HEK293T (cell line): ENCODE results near the gene BEGAIN.

Source experiments
- FOXK2 ChIP-seq: fragments of 450-650 bp; IDR thresholded peaks from 2 replicates; pipeline ENCODE4 v1.6.1; 2016; ENCODE audit warnings: mild to moderate bottlenecking
- LEF1 ChIP-seq: fragments of 450-650 bp; IDR thresholded peaks from 2 replicates; pipeline ENCODE4 v1.6.1; 2017; ENCODE audit warnings: mild to moderate bottlenecking, borderline replicate concordance
- PKNOX1 ChIP-seq: fragments of 450-650 bp; IDR thresholded peaks from 2 replicates; pipeline ENCODE4 v1.6.1; 2016
- SP1 ChIP-seq: fragments of 450-650 bp; IDR thresholded peaks from 2 replicates; pipeline ENCODE4 v1.6.1; 2017
- SUZ12 ChIP-seq: fragments of 450-650 bp; IDR thresholded peaks from 2 replicates; pipeline ENCODE4 v1.6.1; 2016; ENCODE audit warnings: mild to moderate bottlenecking

- no peak for TF ChIP-seq SP1
- no peak for TF ChIP-seq LEF1
- TF ChIP-seq SUZ12: no peak
- no peak for TF ChIP-seq FOXK2
- no peak for TF ChIP-seq PKNOX1
These were observed 31.1 kb downstream of the BEGAIN start for GRCh38 chr14:100556140-100556475.
